ENCODE results near the gene PIK3CB. TPM values are rescaled to one million over a fixed set of nuclear protein-coding genes. Genes with fewer than 3 reads are reported as not detected.
"Not testable (repeated sequence)": the region's sequence is repeated elsewhere in the genome, so short reads cannot be mapped to it uniquely, and the experiment has no call there.

Gene PIK3CB
- total RNA-seq, 1 experiment from 2014 or later: 10.3 TPM

GRCh38 chr3:138846824-138847223 lies 12.1 kb upstream of the PIK3CB start:
- DNase-seq (ENCODE audit: low spot score): not testable (repeated sequence)

- DNase-seq (ENCODE audit: low spot score): no peak
Observed at GRCh38 chr3:138846262-138846791, 11.6 kb upstream of the PIK3CB start.

DNA sequence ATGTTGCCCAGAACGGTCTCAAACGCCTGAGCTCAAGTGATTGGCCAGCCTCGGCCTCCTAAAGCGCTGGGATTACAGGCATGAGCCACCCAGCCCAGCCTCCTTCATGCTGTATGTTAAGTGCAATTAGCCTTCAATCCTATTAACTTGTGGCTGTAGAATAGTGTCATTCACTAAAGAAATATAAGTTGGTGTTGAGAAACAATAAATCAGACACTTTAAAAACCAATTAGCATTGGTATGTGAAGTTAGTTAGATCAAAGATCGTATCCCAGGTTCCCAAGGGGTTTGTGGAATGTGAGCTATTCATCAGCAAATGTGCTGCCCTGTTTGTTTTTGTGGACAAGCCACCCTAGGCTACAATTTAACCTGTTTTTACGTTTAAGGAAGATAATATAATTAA lies 11.0 kb upstream of the PIK3CB start:
- DNase-seq (ENCODE audit: low spot score): no peak

DNA sequence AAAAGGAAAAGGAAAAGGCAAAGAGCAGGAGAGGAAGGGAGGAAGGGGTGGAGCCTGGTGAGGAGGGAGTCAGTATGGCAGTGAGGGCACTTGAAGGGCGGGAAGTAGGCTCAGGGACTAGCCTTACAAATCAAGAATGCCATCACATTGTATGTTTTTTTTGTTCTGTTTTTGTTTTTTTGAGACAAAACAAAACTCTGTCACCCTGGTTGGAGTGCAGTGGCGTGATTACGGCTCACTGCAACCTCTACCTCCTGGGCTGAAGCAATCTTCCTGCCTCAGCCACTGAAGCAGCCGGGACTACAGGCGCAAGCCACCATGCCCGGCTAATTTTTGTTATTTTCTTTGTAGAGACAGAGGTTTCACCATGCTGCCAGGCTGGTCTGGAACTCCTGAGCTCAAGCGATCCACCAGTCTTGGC lies 10.5 kb upstream of the PIK3CB start:
- DNase-seq (ENCODE audit: low spot score): no peak

DNA sequence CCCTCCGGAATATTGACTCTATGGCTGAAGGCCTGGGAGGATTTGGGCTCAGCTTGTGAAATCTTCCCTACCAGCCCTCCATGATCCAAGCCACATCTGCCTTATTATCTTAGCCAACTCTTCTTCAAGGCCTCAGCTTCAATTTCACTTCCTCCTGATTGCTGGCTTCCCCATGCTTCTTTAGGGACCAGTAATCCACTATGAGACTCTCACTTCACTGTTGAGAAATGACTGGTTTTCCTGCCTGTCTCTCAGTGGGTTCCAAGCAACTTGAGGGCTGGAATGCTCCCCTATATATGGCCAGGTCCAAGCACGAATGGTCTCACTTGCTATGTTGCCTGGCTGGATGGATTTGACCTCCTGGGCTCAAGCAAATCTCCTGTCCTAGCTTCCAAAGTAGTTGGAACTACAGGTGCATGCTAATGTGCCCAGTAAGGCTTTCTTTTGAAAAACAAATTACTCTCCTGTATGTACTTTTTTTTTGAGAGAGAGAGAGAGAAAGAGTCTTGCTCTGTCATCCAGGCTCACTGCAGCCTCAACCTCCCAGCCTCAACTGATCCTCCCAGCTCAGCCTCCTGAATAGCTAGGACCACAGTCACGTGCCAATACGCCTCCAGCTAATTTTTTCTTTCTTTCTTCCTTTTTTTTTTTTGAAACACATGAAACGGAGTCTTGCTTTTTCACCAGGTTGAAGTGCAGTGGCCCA lies 7.9 kb upstream of the PIK3CB start:
- no peak for DNase-seq (ENCODE audit: low spot score)

GRCh38 chr3:138838385-138838784 lies 3.7 kb upstream of the PIK3CB start:
- DNase-seq (ENCODE audit: low spot score): not testable (repeated sequence)

DNA sequence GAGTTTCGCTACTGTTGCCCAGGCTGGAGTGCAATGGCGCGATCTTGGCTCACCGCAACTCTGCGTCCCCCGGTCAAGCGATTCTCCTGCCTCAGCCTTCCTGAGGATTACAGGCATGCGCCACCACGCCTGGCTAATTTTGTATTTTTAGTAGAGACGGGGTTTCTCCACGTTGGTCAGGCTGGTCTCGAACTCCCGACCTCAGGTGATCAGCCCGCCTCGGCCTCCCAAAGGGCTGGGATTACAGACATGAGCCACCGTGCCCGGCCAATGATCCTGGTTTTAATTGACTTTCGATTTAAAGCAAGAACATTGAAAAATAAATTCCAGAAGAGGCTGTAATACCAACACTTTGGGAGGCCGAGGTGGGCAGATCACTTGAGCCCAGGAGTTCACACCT lies 1.1 kb upstream of the PIK3CB start:
- not testable (repeated sequence) for DNase-seq (ENCODE audit: low spot score)

GRCh38 chr3:138835397-138835757 lies 649 bp upstream of the PIK3CB start:
- DNase-seq (ENCODE audit: low spot score): no peak

DNA sequence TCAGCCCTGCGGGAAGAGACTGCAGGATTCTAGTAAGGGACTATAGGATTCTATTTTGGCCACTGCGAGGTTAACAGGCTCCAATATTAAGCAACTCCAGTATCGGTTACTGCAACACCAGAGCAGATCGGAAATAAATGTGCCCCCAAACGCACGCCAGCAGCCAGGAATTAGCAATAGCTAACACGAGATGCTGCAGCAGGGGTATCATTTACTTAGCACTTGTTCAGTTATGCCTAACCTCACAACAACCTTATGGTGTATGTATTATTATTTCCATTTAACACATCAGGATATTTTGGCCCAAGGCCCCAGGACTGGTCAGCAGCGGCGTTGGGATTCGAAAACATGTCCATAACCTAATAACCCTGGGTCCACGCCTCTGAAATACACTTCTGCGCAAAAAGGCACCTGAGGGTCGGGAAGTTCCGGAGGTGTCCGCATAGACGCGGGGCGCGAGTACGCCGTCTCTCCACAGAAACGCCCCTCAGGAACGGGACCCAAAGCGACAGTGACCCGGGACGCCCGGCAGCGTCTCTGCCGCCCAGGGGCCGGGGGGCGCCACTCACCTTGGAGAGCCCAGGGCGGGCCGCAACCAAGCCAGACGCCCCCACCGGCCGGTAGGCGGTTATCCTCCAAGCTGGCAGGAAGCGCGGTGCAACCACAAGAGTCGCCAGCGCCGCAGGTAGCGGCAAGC lies 681 bp downstream of the PIK3CB start:
- peak; percentile 57 for DNase-seq (ENCODE audit: low spot score)

- not testable (repeated sequence) for DNase-seq (ENCODE audit: low spot score)
Observed at GRCh38 chr3:138832473-138833057, 2.2 kb downstream of the PIK3CB start.

- DNase-seq (ENCODE audit: low spot score): no peak
Observed at GRCh38 chr3:138829886-138830510, 4.7 kb downstream of the PIK3CB start.

GRCh38 chr3:138829097-138829496 lies 5.6 kb downstream of the PIK3CB start:
- no peak for DNase-seq (ENCODE audit: low spot score)

- no peak for DNase-seq (ENCODE audit: low spot score)
Observed at GRCh38 chr3:138827222-138827621, 7.5 kb downstream of the PIK3CB start.

- DNase-seq (ENCODE audit: low spot score): no peak
Observed at GRCh38 chr3:138825336-138825735, 9.4 kb downstream of the PIK3CB start.

- DNase-seq (ENCODE audit: low spot score): peak; percentile 19
Observed at GRCh38 chr3:138824114-138824506, 10.6 kb downstream of the PIK3CB start.

- DNase-seq (ENCODE audit: low spot score): not testable (repeated sequence)
Observed at GRCh38 chr3:138820379-138820778, 14.3 kb downstream of the PIK3CB start.

- DNase-seq (ENCODE audit: low spot score): no peak
Observed at GRCh38 chr3:138818185-138818860, 16.4 kb downstream of the PIK3CB start.

DNA sequence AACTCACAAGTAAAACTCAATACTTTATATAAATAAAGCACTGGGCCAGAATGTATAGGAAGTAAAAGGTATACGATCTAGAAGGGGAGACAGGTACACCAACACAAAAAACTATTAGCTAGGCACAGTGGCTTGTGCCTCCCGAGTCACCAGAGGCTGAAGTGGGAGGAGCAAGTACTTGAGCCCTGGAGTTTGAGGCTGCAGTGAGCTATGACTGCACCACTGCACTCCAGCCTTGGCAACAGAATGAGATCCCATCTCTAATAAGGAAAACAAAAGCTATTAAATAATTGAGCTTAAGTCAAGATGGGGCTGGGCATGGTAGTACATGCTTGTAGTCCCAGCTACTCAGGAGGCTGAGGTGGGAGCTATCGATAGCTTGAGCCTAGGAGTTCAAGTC lies 17.0 kb downstream of the PIK3CB start:
- no peak for DNase-seq (ENCODE audit: low spot score)

DNA sequence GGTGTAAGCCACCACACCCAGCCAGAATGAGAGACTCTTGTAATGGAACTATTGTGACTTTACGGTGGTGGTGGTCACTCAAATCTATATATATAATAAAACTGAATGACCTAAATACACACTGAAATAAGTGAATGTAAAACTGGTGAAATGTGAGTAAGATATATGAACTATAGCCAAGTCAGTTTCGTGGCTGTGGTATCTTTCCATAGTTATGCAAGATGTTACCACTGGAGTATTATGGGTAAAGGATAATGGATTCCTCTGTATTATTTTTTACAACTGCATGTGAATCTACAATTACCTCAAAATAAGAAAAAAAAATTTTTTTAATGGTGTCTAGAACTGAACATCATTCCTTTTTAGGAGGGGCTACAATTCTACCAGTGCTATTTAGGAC lies 21.9 kb downstream of the PIK3CB start:
- no peak for DNase-seq (ENCODE audit: low spot score)

DNA sequence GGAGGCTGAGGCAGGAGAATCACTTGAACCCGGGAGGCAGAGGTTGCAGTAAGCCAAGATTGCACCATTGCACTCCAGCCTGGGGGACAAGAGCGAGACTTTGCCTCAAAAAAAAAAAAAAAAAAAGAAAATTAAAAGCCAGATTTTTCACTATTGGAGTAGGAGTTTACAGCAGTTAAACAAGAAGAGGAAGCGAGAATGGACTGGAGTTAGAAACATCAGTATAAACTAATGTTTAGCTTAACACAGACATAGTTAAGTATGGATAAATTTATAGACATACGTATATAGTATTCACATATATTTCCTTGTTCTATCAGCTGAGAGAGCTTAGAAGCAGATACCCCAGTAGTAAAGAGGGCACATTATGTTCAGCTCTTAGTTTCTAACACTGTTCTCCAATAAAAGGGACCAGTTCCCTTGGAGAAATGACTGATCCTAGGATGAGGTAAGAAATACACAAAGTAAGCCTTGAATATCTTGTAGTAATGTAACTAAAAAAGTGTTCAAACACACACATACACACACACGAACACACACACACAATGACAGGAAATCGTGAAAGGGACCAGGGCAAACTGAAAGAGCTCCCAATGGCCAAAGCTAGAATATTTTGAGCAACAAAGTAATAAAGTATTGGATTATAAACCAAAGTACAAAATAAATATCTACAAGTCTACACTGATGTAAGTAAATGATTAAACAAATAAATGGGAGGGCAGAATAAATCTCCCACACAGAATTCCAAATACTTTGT lies 25.1 kb downstream of the PIK3CB start:
- no peak for DNase-seq (ENCODE audit: low spot score)
